GM18909 (cell line): Measurements from ENCODE around the gene ARHGEF28.

Experiments used
- ATAC-seq: cut with Tn5 transposase; IDR thresholded peaks from one replicate; pipeline ENCODE4 v1.9.1; 2021; ENCODE audit warnings: mild to moderate bottlenecking; ENCODE audit not compliant: unreplicated experiment, poor library complexity

ARHGEF28 gene

DNA sequence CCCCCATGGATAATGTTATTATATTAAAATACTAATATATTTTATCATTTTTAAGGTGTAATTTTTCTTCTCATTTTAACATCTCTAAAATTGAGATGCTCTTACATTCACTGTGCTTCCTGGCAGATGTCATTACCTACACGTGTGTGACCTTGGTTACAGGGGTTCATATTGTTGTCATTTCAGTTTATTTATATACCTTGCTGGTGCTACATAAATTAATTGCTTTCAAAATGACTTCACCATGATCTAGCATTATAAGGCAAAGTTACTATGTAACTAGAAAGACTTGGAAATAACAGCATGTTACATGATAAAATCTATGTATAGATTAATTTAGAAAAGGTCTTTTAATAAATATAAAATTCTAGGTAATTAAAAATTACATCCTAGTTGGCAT lies 60.9 kb downstream of the ARHGEF28 start:
- peak; percentile 64 for ATAC-seq

DNA sequence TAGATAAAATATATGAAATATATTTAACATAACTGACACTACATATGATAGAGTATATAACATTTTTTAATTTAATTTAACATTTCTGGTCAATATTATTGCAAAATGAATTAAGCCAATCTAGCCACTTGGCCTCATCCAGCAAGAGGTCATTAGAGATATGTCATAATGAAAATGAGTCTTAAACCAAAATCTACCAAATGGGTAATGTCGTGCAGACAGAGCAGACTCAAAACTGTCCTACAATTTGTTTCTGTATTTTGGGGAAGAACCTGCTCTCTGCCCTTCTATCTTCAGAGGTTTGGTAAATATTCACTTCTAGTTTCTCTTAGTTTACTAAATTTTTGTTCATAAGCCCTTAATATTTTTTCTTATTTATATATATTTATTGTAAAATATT lies 61.4 kb downstream of the ARHGEF28 start:
- ATAC-seq: peak; percentile 66

- ATAC-seq: no peak
Measured at GRCh38 chr5:73690015-73690414, 64.0 kb downstream of the ARHGEF28 start.

- no peak for ATAC-seq
Measured at GRCh38 chr5:73691302-73692080, 65.5 kb downstream of the ARHGEF28 start.

GRCh38 chr5:73692166-73692640 lies 66.2 kb downstream of the ARHGEF28 start:
- ATAC-seq: no peak

DNA sequence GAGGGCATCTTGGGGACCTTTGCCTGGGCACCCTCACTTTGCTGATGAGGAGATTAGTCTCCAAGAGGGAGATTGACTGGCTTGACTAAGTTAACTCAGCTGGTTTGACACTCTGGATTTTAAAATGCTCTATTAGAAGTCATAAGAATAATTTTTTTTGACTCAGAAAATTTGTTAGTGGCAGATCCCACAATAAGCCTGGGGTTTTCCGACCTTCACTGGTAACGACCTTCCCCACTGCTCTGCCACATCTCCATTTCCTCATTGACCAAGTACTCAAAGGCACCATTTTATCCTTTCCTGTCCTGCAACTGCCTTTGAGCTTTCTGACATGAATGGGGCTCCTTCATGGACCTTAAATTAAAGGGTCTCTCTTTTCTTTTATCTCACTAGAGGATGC lies 67.0 kb downstream of the ARHGEF28 start:
- no peak for ATAC-seq

- peak; percentile 30 for ATAC-seq
Measured at GRCh38 chr5:73693573-73694061, 67.6 kb downstream of the ARHGEF28 start.

DNA sequence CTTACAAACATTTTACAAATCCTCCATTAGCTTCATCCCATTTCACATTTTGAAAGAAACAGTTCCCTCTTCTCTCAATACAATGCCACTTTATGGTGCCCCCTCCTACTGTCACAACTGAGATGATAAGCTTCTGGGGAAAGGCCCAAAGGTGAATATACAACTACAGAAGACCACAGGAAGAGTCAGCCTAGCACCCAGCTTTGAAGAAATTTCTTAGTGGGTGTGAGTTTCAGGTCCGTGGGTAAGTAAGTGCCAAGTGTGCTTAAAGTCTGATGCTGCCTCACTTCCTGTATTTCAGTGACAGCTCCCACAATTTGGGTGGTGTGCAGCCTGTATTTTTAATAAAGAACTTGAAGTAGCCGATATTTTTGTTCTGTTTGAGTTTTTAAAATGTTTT lies 68.1 kb downstream of the ARHGEF28 start:
- peak; percentile 79 for ATAC-seq

DNA sequence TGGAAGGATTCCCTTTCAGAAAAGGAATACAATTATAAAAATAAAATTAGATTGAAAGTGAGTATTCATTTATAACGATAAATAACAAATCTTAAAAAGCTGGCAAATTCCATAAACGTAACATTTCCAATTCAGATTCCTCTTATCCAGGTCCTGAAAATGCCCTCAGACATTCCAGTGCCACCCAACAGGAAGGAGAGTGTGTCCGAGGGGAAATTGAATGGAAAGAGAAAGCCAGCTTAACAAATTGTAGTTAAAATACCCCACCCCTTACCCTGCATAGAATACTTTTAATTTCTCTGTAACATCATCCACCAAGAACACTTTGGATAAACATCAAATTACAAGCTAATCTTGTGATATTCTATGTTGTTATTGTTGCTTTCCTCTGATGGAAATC lies 72.0 kb downstream of the ARHGEF28 start:
- no peak for ATAC-seq

DNA sequence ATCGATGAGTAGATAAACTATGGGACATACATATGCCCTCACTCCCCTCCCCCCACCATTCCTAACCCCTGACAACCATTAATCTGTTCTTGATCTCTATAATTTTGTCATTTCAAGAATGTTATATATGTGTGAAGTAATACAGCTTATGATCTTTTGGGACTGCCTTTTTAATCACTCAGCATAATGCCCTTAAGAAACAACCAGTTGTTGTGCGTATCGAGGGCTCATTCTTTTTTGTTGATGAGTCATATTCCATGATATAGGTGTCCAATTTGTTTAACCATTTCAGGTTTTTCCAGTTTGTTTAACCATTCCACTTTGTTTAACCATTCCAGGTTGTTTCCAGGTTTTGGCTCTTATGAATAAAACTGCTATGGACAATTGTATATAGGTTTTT lies 75.6 kb downstream of the ARHGEF28 start:
- ATAC-seq: no peak

DNA sequence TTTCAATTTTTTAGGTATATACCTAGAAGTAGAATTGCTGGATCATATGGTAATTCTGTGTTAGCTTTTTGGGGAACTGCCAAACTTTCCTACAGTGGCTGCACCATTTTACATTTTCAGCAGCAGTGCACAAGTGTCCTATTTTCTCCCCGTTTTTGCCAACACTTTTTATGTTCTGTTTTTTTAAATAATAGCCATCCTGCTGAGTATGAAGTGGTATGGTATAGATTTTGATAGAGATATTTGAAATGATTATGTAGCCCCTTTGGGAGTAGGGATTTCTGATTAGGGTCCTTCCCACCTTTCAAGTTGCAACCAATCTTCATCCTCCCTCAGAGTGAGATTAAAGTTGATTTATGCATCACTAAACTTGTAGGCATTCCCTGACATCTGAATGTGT lies 76.5 kb downstream of the ARHGEF28 start:
- no peak for ATAC-seq

- ATAC-seq: no peak
Measured at GRCh38 chr5:73702951-73703350, 77.0 kb downstream of the ARHGEF28 start.

- no peak for ATAC-seq
Measured at GRCh38 chr5:73705364-73705763, 79.4 kb downstream of the ARHGEF28 start.

DNA sequence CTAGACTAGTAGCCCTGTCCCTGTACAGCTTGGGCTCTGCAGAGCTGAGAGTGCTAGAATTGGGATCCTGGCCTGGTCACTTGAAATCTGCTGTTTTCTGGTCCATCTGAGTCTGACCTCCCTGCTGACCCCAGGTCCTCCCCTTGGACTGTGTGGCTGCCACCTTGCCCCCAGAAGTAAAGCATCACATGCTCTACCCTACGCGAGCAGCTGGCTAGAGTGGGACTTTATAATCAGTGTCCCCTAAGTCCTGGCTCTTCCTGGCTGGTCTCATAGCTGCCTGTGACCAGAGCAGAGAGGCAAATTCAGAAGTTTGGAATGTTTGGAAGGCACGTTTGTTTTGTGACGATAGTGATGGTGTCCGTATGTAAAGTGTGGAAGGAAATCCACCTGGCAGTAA lies 81.0 kb downstream of the ARHGEF28 start:
- no peak for ATAC-seq

- ATAC-seq: no peak
Measured at GRCh38 chr5:73709536-73710129, 83.6 kb downstream of the ARHGEF28 start.

DNA sequence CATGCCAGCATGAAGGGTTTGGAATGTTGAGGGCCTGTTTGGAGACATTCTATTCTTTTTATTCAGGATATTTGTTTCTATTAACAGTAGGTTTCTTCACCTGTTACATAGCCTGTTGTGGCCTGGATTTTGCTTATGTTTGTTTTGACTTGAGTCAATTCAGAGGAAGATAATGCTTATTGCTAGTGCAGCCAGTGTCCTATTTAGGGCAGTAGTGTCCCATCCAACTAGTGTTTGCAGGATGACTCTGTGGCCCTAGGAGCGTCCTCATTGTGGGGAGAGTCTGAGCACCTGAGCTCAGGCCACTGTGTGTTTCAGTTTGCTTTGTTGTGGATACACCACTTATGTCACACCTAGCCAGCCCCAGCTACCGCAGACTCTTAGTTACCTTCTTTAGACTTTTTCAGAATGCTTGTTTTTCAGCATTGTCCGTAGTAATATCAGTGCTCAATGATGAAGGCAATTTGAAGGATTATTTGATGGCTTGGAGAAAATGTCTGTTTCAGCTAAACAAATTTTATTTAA lies 90.3 kb downstream of the ARHGEF28 start:
- ATAC-seq: no peak

GRCh38 chr5:73718762-73719161 lies 92.8 kb downstream of the ARHGEF28 start:
- ATAC-seq: no peak

GRCh38 chr5:73719632-73720031 lies 93.6 kb downstream of the ARHGEF28 start:
- no peak for ATAC-seq

- no peak for ATAC-seq
Measured at GRCh38 chr5:73722231-73722630, 96.2 kb downstream of the ARHGEF28 start.

GRCh38 chr5:73726071-73726470 lies 100.1 kb downstream of the ARHGEF28 start:
- ATAC-seq: no peak

DNA sequence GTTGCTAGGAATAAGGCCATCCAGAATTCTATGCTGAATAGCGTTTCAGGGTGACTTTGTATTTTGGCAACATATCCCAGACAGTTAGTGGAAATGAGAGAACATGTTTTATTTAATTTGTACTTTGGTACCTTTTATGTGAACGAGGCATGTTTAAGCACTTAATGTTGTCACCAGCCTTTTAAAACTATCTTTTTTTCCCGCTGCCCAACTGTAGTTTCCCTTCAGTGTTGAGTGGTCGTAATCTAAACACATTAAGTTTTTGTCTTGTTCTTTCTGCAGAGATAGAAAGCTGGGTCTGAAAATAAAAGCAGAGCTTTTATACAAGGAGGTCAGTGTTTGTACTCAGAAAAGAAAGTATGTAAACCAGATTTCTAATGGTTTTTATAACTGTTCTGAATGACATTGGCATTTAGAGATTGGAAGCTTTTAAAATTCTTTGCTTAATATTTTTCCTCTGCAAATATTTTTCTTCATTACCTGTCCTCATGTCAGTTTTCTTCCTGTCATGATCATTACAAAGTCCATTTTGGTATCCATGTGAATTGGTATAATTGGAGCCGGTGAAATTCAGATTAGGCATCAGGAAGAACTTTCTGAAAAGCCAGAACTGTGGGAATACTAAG lies 100.7 kb downstream of the ARHGEF28 start:
- ATAC-seq: no peak
